HG03280 (cell line): ENCODE results near the gene PSMD3.

Source experiments
- ATAC-seq: cut with Tn5 transposase; IDR thresholded peaks from one replicate; pipeline ENCODE4 v1.9.1; 2021; ENCODE audit warnings: mild to moderate bottlenecking, moderate library complexity; ENCODE audit not compliant: unreplicated experiment

The PSMD3 gene

GRCh38 chr17:40020146-40020545, 39.5 kb downstream of the PSMD3 start:
- no peak for ATAC-seq

DNA sequence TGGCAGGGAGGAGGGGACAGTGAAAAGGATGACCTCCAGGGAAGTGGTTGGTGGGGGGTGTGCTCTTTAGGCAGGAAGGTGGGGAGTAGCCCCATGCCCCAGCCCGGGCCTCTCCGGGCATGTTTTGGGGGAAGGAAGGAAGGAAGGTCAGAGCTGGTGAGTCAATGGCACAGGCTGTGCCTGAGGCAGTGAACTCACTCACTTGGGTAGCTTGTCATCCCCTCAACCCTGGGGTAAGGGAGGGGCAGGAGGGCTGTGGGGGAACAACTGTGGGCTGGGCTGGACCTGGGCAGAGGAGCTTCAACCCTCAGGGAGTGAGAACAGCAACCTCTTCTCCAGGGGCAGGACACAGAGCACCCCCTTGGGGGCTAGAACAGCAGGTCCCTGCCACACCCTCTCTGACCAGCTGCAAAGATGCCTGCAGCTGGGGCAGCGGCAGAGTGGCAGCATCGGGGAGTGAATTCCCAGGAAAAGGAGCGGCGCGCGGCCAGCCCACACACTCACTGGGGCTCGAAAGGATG, 40.9 kb downstream of the PSMD3 start:
- no peak for ATAC-seq

GRCh38 chr17:40022497-40022896, 41.9 kb downstream of the PSMD3 start:
- no peak for ATAC-seq

DNA sequence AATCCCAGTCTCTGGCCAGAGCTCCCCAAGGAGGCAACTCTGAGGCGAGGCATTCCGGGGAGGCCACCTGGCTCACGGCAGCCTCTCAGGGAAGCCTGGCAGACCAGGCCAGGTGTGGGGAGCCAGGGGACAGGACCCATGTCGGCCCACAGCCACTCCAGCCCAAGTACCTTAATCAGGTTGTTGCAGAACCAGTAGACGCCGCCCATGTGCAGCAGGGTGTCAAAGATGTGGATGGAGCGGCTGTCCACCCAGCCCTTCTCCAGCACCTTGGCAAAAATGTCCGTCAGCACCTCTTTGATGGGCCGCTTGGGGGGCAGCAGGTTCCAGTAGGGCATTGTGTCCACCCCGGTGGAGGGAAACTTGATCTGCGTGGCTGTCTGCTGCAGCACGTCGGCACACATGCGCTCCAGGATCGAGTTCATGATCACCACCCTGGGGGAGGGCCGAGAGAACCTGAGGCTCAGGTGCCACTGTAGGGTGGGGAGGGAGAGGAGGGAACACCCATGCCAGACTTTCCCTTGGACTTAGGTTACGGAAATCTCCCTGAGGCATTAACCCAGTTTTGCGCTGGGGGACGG, 42.4 kb downstream of the PSMD3 start:
- no peak for ATAC-seq

DNA sequence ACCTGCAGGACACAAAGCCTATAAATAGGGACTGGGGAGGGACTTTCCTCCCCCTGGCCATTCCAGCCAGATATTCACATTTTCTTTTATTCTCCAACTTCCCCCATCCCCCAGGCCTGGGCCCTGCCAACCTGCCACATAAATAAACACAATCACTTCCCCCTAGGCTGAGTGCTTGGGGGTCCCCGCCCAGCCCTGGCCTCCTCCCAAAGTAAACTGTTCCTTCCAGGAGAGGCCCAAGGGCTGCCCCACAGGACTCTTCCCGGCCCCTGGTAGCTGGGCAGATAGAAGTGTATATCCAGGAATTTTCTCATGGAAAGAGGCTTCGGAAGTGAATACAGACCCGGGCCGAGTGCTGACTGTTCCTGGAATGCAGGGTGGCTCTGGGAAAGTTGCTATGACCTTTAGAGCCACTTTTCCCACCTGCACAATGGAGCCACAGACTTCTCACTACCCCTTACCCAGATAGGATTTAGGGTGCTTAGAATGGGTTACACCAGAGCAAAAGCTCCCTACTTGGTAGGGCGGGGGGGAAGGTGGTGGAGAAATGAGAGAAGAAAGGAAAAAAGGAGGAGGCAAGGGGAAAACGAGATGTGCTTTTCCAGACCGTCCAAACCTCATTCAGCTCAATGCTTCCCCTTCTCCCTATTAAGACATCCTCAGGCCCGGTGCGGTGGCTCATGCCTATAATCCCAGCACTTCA, 43.1 kb downstream of the PSMD3 start:
- no peak for ATAC-seq

- ATAC-seq, result no peak
Measured at GRCh38 chr17:40024901-40025300, 44.3 kb downstream of the PSMD3 start.

- no peak for ATAC-seq
Measured at GRCh38 chr17:40025559-40025958, 45.0 kb downstream of the PSMD3 start.

DNA sequence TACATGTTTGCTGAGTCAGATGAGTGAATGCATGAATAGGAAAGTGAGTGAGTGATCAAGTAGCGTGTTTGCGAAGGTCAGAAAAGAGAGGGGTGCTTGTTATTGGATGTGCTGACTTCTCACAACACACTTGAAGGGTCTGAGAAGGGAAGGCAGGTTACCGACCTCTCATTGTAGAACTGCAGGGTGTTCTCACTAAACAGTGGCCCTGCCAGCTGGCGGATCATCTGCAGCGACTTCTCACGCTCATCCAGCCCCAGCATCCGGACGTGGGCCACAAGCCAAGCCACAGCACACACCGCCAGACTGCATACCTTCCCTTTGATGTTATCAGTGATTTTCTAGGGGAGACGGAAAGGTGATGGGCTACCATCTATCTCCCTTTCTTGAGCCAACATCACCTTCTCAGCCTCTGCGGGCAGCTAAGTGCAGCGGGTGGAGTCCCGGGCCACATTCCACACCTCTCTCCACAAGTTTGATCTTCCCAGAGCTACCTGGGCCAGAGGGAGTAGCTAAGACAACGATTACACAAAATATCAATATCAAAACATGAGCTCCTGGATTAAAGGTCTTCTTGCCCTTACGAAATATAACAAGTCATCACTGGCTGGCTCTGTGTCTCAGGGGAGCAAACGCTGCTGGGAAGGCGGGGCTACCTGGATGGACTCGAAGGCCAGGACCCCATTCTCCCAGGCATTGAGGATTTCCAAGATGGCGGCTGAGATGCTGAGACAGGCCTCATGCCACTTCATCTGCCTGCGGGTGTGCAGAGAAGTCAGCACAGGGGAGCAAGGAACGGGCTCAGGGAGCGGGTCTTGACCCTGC, 45.6 kb downstream of the PSMD3 start:
- no peak for ATAC-seq

DNA sequence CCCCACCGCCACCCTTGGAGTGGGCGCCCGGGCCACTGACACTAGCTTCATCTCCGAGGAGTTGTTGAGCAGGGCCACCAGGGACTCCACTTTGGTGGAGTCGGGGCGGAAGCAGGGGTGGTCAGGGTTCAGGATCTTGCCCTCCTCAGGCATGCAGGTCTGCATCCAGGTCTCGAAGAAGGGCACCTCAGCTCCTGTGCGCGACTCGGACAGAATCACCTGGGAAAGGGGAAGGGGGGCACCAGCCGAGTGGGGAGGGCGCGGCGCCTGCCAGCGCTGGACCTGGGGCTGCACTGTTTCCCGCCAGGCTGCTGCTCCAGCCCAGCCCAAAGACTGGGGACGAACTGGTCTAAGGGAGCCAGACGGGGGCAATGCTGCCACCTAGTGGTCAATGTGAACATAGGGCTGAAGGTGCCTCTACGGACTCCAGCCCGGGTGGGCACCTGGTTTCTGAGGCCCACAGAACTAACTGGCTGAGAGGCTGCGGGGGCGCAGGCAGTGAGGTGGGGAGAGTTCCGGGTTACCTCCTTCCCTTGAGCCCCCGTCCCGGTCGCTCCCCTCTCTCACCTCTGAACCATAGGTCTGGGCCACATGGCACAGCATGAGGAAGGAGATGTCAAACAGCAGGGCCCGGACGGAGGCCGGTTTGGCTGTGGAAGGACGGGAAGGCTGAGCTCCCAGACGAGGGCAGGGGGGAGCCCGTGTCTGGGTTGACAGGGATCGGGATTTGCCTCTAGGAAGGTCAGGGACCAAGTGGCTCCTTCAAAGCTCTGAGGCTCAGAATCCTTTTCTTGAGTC, 46.4 kb downstream of the PSMD3 start:
- peak; percentile 59 for ATAC-seq

- ATAC-seq, result no peak
Measured at GRCh38 chr17:40027614-40028012, 47.0 kb downstream of the PSMD3 start.

DNA sequence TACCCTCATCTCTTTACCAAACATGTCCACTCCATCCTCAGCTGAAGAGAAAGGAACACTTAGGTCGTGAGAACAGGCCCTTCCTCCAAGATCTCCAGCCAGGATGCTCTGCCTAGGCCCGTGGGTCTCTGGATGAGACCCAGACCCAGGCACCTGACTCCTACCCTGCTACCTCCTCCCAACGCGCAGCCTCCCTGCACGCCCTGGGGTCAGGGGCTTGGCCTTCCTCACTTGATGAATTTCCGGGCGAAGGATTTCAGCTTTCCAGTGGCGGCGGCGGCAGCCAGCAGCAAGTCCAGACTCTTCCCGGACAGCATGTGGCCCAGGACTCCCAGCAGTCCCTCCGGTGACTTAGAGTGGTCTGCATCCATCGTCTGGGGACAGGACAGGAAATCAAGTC, 48.0 kb downstream of the PSMD3 start:
- no peak for ATAC-seq

GRCh38 chr17:40031706-40032105, 51.1 kb downstream of the PSMD3 start:
- no peak for ATAC-seq

DNA sequence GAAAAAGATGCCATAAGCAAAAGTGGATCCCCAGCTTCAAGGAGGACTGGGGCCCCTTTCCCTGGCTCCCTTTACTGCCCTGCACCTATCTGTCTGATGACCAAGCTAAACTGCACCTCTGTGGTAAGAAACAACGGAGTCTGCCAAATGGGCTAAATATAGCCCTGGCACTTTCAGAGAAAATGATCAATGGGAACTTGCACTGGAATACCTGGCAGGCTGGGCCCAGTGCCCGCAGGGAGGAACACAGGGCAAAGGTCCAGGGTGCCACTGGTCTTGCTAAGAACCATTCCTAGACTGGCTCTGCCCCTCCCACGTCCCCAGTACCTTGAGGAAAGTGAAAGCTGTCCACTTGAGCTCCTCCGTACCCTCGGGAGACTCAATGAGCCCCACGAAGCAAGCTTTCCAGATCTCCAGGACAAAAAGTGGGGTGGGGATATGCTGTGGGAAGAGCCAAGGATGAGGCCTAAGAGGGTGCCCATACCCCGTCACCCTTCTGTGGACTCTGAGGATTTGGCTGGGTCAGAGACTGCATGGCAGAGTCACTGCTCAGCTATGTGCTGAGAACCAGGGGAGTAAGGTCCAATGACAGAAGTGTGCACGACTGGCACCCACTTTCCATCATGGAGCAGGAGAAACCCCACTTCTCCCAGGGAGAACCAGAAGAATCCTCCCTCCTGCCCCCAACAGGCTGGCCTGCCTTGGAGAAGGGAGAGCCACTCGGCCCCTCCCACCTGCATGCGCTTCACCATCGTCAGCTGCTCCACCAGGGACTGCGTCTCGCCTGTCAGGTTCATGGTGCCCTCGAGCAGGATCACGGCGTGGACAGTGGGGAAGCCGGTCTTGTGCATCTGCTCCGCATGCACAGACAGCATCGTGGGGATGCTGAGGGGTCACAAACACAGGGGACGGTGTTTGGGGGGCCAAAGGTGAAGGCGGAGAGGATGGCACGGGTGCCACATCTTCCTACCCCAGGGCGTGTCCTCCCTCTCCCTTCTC, 52.0 kb downstream of the PSMD3 start:
- ATAC-seq, result no peak

DNA sequence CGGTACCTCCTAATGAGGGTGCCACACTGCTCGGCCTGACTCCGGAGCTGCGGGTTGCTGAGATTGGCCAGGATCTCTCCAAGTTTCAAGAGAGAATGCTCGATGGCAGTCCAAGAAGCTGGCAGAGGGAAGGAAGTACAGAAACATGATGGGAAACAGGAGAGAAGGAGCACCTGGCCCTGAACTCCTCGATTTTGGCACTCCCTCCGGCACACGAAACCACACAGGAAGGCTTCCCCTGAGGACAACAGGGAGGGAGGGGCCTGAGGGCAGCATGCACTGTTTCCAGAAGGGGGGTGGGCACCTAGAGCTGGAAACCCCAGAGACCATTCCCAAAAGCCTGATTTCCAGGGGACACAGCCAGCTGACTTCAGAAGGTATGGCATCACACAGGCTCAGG, 52.7 kb downstream of the PSMD3 start:
- no peak for ATAC-seq

DNA sequence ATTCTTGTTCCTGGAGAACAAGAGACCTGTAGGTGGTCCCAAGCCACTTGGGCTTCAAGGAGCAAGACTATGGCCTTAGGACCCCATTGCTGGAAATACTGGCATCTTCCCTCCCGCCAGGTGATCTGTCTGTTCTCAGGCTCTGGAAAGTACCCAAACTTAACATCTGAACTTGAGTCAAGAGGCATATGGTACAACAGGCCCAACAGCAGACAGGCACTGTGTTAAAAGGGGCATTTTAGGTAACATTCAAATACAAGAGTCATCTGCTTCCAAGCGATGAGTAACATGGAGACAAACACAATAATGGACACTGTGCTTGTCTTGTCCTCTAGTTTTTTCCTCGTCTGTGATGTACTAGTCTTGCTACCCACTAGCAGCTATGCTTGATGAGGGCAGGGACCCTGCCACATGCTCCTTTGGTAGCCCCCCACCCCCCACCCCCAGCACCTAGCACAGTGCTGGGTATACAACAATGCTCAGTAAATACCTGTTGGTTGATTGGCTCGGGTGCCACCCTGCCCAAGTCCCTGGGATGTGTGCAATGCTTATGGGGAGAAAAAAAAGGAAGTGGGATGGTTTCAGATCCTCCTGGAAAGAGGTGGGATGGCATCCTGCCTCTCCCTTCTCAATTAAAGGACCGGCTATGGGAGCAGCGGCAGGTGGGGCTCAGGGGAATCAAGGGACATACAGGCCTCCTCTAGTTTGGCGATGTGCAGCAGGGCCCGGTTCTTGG, 54.0 kb downstream of the PSMD3 start:
- no peak for ATAC-seq

- no peak for ATAC-seq
Measured at GRCh38 chr17:40035162-40035559, 54.6 kb downstream of the PSMD3 start.

DNA sequence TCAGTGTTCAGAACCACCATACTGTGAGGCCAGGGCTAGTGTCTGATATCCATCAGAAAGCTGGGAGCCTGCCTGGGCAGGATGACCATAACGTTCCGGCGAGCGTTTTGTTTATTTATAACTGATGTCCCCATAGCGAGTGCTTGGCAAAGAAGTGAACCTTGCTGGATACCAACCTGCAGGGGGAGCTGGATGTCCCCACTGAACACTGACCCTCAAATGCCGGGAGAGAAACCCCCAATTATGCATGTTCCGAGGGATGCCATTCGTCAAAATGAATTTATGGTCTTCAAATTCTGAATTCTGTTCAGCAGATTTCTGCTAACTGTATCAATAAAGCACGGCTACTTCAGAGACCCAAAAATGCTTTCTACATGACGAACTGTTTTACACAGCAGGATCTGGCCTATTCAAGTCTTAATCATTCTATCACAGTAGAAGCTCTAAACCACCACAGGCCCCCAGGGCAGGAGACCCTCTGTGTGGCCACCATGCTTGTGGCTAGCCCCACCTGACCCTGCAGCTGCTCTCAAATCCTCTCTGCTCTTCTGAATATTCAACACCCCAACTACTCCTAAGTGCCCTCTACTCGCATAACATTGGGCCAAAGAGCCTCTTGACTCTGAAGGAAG, 58.4 kb downstream of the PSMD3 start:
- no peak for ATAC-seq

- no peak for ATAC-seq
Measured at GRCh38 chr17:40041196-40041595, 60.6 kb downstream of the PSMD3 start.
